NCI-H345 treated with DMSO at 0.1 percent for 48 hours (cell line): ENCODE results near the gene CXXC5.
"Not testable (repeated sequence)": the region's sequence is repeated elsewhere in the genome, so short reads cannot be mapped to it uniquely, and the experiment has no call there.

Source experiments
- DNase-seq: peaks from one replicate; lab custom pipeline; 2025; ENCODE audit not compliant: unreplicated experiment; lab: John Stamatoyannopoulos, UW

Gene CXXC5

DNA sequence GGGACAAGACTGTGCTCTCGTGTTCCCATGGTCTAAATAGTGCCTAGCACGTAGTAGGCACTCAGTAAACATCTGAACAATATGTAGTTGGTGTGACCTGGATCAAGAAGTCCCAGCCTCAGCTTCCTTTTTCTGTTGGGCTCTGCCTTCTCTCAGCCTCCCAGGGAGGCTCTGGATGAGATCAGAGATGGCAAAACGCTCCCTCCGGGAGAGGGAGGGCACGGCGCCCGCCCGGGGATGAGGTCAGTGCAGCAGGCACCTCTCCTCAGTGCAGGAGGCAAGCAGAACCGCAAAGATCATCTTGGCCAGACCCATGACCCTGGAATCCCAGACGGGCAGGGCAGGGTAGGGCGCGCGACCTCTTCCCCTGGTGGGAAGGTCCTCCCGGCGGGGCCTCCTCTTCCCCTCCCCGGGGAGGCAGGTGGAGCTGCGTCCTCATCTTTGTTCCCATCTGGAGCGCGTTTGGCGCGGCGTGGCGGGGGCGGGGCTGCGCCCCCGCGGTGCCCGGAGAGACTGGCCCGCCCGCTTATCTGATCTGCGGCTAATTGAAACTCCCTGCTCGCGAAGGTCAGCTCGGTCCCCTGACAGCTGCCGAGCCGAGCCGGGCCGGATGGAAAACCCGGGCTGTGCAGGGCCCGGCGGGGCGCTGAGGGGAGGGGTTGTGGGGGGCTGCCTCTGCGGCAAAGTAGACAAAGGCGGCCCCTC is 60.9 kb downstream of the CXXC5 start:
- DNase-seq, result peak; percentile 37

DNA sequence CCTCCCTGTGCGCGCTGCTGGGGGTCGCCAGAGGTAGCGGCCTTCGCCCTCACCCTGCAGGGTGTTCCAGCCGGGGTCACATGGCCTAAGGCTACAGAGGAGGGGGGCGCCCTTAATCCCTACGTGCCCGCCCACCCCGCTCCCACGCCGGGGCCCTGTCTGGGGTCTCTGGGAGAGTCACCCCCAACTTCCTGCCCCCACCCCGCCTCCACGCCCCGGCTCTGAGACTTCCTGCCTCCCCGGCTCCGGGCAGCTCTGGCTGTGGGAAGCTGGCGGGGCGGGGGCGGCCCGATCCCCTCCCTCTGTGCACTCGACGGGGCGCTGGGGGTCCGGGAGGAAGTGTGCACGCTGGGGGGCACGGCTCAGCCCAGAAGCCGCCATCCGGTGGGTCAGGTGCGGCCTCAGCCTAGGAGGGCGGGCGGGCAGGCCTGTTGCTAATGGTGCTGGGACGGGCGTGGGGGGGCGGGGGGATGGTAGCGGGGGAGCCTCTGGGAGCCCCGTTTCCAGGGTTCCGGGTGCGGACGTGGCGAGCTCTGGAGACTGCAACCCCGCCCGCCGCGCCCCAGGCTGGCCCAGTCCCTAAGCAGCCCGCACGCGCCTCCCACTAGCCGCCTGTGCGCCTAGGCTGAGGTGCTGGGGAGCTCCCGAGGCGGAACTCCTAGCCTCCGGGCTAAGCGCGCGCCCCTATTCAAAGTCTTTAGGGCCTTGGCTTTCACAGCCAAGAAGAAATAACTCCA is 61.6 kb downstream of the CXXC5 start:
- no peak for DNase-seq

DNA sequence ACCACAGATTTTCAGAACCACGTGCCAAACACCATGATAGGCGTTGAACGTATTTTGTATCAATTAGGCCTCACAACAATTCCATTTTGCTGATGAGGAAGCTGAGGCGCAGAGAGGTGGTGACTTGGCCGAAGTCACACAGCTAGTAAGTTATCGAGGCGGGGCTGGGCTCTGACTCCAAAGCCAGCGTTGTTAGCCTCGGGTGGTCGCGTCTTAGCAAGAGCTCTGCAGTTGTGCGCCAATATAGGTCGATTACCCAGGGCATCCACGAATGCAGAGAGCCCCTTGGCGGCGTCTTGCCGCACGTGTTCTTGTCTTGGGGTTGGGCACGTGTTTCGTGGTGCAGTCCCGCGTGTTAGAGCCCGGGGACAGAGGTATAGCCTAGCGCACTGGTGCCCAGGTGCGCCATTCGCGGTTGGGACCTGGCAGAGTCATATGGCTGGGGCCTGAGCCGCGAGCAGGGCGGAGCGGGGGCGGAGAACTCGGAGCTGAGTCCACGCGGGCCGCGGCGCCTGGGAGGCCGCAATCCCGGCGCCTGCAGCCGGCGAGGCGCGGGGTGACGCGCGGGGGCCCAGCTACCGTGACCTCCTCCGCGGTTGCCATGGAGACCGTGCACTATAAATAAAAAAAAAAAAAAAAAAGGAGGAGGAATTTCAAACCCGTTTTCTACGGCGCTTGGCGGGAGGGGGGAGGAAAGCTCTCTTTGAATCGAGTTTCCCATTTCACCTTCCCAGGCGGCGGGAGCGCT is 62.3 kb downstream of the CXXC5 start:
- DNase-seq, result peak; percentile 38

DNA sequence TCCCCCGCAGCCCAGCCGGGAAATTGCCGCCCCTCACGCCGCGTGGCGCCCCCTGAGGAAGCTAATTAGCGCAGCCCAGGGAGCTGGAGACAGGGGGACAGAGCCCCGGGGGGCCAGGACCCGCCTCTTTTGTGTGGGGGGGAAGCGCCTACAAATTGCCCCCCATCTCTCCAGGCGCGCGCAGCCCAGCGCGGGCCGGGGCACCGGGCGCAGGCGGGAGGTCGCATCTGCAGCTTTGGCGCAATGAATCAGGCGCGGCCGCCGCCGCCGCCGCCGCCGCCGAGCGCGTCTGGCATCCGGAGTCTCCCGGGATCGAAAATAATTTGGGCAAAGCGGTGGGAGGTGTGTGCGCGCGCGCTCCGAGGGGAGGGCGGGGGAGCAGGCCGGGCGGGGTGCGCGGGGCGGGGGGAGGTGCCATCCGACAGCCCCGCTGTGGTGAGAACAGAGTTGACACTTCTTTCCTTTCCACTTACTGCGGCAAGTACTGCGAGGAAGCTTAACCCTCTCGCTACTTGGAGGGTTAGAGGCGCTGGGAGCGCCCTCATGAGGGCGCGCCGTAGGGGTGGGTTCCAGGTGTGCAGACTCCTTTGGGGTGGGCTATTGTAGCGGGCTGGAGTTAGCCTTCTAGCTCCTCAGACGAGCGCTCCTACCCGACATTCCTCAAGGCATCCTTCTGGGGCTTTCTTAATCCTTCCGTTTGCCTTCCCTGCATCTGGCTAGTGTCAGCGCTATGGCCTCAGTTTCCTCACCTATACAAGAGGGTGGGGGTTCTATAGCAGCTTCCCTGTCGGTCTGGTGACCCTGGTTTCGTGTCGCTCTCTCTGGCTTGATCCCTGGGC is 63.1 kb downstream of the CXXC5 start:
- DNase-seq, result peak; percentile 23

DNA sequence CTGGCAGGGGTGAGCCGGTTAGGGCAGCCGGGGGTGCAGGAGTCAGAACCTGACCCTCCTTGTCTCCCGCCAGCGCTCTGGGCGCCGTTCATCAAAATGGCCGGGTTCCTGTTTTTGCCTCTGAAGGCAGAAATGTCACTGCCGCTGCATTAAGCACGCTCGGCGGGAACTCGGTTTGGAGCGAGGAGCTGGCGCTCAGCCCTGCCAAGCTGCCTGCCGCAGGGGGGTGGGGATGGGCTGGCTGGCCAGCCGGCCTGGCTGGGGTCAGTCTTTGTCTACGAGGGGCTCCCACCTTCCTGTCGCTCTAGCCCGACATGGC is 63.7 kb downstream of the CXXC5 start:
- DNase-seq, result no peak

DNA sequence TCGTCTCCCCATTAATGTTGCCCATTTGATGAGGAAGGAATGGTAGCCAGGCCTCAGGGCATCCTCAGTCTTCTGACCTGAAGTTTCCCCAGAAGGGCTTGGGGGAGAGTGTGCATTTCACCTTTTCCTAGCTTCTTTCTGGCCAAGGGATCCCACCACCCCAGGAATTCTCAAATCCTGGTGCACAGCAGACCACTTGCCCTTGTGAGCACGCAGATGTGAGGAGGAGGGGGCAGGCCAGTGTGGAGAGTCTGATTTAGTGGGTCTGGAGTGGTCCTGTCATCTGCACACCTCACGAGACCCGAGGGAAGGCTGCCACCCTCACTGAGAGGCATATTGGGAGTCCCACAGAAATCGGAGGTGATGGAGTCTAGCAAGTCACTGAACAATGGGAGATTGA is 64.3 kb downstream of the CXXC5 start:
- no peak for DNase-seq

DNA sequence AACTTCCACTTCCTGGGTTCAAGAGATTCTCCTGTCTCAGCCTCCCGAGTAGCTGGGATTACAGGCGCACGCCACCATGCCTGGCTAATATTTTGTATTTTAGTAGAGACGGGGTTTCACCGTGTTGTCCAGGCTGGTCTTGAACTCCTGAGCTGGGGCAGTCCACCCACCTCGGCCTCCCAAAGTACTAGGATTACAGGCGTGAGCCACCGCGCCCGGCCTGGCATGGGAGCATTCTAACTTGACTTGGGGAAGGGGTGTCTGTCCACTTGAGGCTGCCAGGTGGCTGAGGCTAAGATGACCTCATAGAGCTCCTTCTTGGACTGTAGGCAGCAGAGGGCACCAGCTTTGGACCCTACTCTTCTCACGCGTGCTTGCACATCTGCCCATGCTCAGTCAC is 65.7 kb downstream of the CXXC5 start:
- not testable (repeated sequence) for DNase-seq

DNA sequence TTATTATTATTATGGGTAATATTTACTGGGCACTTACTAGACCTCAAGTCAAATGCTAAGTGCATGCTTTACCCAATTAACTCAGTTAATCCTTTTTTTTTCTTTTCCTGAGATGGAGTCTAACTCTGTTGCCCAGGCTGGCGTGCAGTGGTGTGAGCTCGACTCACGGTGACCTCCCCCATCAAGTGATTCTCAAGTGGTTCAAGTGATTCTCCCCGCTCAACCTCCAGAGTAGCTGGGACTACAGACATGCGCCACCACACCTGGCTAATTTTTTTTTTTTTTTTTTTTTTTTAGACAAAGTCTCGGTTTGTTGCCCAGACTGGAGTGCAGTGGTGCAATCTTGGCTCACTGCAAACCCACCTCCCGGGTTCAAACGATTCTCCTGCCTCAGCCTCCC is 69.1 kb downstream of the CXXC5 start:
- DNase-seq, result no peak

DNA sequence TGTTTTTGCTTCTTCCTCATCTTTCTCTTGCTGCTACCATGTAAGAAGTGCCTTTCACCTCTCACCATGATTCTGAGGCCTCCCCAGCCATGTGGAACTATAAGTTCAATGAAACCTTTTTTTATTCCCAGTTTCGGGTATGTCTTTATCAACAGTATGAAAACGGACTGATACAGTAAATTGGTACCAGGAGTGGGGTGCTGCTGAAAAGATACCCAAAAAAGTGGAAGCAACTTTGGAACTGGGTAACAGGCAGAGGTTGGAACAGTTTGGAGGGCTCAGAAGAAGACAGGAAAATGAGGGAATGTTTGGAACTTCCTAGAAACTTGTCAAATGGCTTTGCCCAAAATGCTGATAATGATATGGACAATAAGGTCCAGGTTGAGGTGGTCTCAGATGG is 70.3 kb downstream of the CXXC5 start:
- not testable (repeated sequence) for DNase-seq

DNA sequence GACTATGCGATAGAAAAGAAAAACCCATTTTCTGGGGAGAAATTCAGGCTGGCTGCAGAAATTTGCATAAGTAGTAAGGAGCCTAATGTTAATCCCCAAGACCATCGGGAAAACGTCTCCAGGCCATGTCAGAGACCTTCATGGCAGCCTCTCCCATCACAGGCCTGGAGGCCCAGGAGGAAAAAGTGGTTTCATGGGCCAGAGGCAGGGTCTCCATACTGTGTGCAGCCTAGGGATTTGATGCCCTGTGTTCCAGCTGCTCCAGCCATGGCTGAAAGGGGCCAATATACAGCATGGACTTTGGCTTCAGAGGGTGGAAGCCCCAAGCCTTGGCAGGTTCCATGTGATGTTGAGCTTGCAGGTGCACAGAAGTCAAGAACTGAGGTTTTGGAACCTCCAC is 71.8 kb downstream of the CXXC5 start:
- not testable (repeated sequence) for DNase-seq

DNA sequence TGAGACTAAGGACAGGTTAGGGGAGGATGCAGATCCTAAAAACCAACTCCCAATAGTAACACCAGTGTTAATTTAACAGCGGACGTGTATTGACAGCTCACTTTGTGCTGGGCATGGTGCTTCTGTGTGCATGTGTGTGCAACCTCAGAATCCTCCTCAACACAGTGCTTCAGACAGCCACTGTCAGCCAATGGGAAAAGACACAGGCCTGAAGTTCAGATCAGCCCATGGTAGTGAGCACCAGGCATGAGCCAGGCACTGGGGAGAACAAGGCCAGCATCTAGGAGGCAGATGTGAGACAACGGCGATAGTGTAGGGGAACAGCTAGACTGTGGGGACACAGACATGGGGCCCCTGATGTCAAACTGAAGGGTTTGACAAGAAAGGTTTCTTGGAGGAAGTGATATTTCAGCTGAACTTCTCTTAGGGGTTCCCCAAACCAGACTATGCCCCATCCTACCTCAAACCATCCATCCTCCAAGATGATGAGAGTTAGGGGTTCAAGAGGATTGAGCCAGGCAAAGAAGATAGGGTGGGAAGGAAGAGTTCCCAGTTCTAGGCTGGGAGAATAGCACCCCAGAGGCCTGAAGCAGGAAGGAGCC is 75.9 kb downstream of the CXXC5 start:
- DNase-seq, result no peak

DNA sequence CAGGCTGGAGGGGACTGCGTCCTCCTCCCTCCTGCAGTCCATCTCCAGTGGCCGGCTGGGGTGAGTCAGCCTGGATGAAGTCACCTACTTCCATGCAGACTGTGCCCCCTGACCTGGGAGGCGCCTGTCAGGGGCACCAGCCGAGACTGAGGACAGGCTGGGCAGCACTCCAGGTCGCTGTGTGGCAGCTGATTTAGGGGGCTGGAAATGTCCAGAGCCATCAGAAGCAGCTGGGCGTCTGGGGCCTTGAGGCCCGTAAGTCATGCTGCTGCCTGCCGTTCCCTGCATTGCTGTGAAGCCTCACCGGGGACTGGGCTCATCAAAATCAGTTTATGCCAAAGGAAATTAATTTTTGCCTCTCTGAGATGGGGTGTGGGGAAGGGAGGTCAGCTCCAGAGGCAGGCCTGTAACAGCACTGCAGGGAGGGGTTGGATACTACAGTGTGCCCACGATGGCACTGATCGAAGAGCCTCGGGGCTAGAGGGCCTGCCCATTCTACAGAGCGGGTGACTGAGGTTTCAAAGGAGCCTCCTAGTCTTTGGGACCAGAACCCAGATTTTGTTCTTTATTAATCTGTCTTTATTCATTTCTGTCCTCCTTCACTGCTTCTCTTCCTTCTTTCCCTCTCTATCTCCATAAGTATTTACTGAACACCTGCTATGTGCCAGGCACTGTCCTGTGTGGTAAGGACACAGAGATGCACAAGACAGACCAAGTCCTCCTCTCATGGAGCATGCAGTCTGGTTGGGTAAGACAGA is 77.1 kb downstream of the CXXC5 start:
- no peak for DNase-seq

DNA sequence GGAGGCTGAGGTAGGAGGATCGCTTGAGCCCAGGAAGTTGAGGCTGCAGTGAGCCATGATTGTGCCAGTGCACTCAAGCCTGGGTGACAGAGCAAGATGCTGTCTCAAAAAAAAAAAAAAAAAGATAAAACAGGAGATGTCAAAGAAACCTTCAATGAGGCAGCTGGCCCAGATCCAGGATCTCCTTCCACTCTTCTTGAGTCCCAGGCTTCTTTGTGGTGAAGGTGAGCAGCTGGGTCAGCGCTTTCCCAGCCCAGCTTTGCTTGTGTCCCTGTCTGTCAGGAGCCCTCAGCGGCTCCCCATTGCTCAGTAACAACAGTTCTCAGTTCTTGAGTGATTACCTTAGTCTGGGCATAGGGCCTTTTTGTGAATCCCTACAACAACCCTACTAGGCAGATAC is 78.1 kb downstream of the CXXC5 start:
- no peak for DNase-seq

DNA sequence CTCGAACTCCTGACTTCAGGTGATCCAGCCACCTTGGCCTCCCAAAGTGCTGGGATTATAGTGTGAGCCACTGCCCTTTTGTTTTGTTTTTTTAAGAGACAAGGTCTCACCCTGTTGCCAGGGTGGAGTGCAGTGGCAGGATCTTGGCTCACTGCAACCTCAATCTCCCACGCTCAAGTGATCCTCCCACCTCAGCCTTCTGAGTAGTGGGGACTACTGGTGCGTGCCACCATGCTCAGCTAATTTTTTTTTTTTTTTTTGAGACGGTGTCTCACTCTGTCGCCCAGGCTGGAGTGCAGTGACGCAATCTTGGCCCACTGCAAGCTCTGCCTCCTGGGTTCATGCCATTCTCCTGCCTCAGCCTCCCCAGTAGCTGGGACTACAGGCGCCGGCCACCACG is 79.5 kb downstream of the CXXC5 start:
- not testable (repeated sequence) for DNase-seq

DNA sequence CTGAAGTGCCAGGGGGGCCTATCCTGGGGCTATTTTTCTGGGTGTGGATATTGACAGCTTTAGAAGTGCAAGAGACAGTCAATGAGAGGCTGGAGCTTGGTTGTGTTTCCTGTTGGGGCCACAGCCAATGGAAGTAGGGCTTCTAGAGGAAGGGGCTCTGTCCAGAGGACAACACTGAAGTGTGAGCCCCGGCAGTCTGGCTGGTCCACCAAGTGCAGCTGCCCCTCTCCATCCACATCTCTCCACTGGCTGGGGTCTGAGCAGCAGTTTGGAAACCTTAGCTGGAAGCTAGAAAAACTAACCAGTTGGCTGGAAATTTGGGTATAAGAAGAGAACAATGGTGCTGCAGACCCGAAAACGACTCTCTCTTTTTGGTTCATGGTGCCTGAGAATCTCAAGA is 83.1 kb downstream of the CXXC5 start:
- no peak for DNase-seq

DNA sequence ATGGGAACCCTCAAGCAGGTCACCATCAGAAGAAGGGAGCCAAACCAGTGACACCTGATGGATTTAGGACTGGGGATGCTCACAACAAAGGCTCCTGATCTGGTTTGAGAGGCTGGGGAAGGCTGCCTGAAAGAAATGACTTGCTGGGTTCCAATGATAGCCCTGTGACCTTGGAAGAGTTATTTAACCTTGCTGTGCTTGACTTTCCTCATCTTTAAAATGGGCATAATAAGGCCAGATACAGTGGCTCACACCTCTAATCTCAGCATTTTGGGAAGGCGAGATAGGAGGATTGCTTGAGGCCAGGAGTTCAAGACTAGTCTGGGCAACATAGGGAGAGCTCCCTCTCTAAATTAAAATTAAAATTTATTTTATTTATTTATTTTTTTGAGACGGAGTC is 83.9 kb downstream of the CXXC5 start:
- DNase-seq, result no peak

DNA sequence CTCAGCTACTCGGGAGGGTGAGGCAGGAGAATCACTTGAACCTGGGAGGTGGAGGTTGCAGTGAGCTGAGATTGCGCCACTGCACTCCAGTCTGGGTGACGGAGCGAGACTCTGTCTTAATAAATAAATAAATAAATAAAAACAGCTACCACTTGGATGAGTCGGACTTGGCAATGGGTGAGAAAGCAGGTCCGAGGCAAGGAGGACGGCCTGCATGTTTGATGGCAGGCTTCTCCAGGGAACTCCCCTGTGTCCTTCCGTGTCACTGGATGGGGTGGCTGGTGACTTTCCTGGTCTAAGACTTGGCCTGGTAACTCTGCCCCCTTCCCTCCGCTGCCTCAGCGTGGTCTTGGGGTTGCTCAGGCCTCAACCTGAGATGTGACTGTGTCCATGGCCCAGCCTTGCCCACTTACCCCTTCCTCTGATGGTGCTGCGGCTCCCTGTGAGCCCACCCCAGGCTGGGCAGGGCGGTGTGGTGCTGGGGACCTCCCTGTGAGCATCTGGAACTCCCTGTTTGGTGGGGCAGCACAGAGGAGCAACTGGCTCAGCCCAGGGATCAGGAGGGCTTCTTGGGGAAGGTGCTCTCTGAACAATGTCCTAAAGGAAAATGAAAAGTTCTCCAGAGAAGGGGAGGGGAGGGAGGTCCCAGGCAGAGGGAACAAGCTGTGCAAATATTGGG is 85.0 kb downstream of the CXXC5 start:
- no peak for DNase-seq
